ENCODE results near the gene SOCS4.

SOCS4 gene

GRCh38 chr14:55092341-55092740 is 65.3 kb downstream of the SOCS4 start:
- DNase-seq (ENCODE audit: extremely low spot score) = no peak

DNA sequence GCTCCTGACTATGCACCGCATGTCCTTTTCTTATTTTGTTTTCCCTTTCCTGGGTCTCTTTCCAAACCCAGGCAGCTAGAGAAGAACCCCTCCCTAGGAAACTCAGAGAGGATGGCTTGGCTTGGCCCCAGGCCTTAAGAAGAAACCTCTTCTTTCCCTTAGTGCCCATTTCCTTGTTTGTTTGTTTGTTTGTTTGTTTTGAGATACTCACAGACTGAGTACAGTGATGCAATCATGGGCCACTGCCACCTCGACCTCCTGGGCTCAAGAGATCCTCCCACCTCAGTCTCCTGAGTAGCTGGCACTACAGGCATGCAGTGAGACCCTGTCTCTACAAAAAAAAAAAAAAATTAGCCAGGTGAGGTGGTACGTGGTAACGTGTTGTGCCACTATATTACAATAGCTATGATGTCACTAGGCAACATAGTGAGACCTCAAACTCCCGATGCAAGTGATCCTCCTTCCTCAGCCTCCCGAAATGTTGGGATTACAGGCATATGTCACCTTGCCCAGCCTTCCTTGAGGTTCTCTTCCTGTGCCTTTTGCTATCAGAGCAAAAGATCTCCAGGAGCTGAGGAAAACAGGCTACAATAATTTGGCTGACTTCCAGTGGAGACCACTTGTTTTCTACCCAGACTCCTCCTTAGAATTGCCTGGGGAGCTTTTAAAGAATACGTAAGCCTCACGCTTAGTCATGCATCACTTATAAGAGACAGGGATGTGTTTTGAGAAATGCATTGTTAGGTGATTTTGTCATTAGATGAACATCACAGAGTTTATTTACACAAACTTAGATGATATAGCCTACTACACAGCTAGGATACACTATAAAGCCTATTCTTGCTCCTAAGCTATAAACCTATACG is 67.5 kb downstream of the SOCS4 start:
- POLR2A ChIA-PET = no interaction called here
- DNase-seq (ENCODE audit: extremely low spot score) = no peak
- no peak for TF ChIP-seq CTCF (IDR thresholded peaks at IDR 0.05; ENCODE audit: control extremely low read depth, extremely low read depth, low read depth, missing control alignments)
- CTCF ChIA-PET = interaction anchor here (1.2 to 6.2 kb wide), 8 partner anchors 9 to 65 kb away, joined by 3 to 30 read pairs (median 5); no protein-coding TSS in a partner anchor

More at GRCh38 chr14:55092341-55092740, 65.3 kb downstream of the SOCS4 start:
- ChIA-PET POLR2A (no interaction called here), CTCF (interaction anchor here (1.2 to 6.2 kb wide), 9 partner anchors 11 to 68 kb away, joined by 3 to 30 read pairs (median 7); partner anchors contain the start of gene MAPK1IP1L)
- TF ChIP-seq CTCF (IDR thresholded peaks at IDR 0.05; ENCODE audit: control extremely low read depth, extremely low read depth, low read depth, missing control alignments) = no peak

GRCh38 chr14:55097881-55098560 is 71.0 kb downstream of the SOCS4 start:
- POLR2A ChIA-PET = no interaction called here
- CTCF ChIA-PET = interaction anchor here (0.9 to 1.9 kb wide), 14 partner anchors 8 to 348 kb away, joined by 3 to 11 read pairs (median 3); partner anchors contain the start of genes MAPK1IP1L, SOCS4 and WDHD1
- no peak for TF ChIP-seq CTCF (IDR thresholded peaks at IDR 0.05; ENCODE audit: control extremely low read depth, extremely low read depth, low read depth, missing control alignments)
- peak; percentile 82 for DNase-seq (ENCODE audit: extremely low spot score)

DNA sequence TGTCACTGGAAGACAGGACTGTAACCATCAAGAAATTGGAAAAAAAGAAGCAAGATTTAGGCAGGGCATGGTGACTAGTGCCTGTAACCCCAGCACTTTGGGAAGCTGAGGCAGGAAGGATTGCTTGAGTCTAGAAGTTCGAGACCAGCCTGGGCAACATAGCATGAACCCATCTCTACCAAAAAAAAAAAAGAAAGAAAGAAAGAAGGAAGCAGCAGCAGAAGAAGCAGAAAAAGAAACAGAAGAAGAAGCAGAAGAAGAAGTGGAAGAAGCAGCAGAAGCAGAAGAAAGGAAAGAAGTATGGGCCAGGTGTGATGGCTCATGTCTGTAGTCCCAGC is 71.5 kb downstream of the SOCS4 start:
- POLR2A ChIA-PET = no interaction called here
- TF ChIP-seq CTCF (IDR thresholded peaks at IDR 0.05; ENCODE audit: control extremely low read depth, extremely low read depth, low read depth, missing control alignments) = no peak
- CTCF ChIA-PET = interaction anchor here (0.9 to 1.9 kb wide), 10 partner anchors 9 to 287 kb away, joined by 3 to 11 read pairs (median 4); partner anchors contain the start of genes MAPK1IP1L, SOCS4 and WDHD1
- no peak for DNase-seq (ENCODE audit: extremely low spot score)
